EL (cell line): ENCODE measurements around the gene SBK1.
A peak's percentile ranks its signal among the peaks of the same experiment; 100 is the strongest.

Experiments used
- DNase-seq: peaks from one replicate; pipeline ENCODE4 v3.0.0-alpha.2; 2016

The SBK1 gene

GRCh38 chr16:28283173-28283572, 9.2 kb upstream of the SBK1 start:
- DNase-seq, result no peak

- DNase-seq, result no peak
Measured at GRCh38 chr16:28283798-28284577, 8.3 kb upstream of the SBK1 start.

GRCh38 chr16:28285649-28286048, 6.7 kb upstream of the SBK1 start:
- DNase-seq, result no peak

GRCh38 chr16:28288114-28288513, 4.2 kb upstream of the SBK1 start:
- no peak for DNase-seq

- no peak for DNase-seq
Measured at GRCh38 chr16:28289048-28289447, 3.3 kb upstream of the SBK1 start.

GRCh38 chr16:28289939-28290858, 2.1 kb upstream of the SBK1 start:
- DNase-seq, result no peak

GRCh38 chr16:28290859-28291254, 1.5 kb upstream of the SBK1 start:
- DNase-seq, result no peak

GRCh38 chr16:28292731-28293600, 641 bp downstream of the SBK1 start:
- no peak for DNase-seq

GRCh38 chr16:28293601-28293960, 1.3 kb downstream of the SBK1 start:
- DNase-seq, result no peak

- DNase-seq, result no peak
Measured at GRCh38 chr16:28294201-28294600, 1.9 kb downstream of the SBK1 start.

GRCh38 chr16:28295276-28295675, 3.0 kb downstream of the SBK1 start:
- DNase-seq, result no peak

- DNase-seq, result no peak
Measured at GRCh38 chr16:28297308-28297707, 5.0 kb downstream of the SBK1 start.

- no peak for DNase-seq
Measured at GRCh38 chr16:28297784-28298510, 5.6 kb downstream of the SBK1 start.

- DNase-seq, result no peak
Measured at GRCh38 chr16:28298511-28298878, 6.2 kb downstream of the SBK1 start.

- no peak for DNase-seq
Measured at GRCh38 chr16:28300327-28300726, 8.0 kb downstream of the SBK1 start.

GRCh38 chr16:28301154-28301553, 8.8 kb downstream of the SBK1 start:
- DNase-seq, result no peak

- no peak for DNase-seq
Measured at GRCh38 chr16:28301620-28302019, 9.3 kb downstream of the SBK1 start.

GRCh38 chr16:28303132-28303531, 10.8 kb downstream of the SBK1 start:
- DNase-seq, result no peak

- peak; percentile 17 for DNase-seq
Measured at GRCh38 chr16:28304214-28304613, 11.9 kb downstream of the SBK1 start.

- DNase-seq, result no peak
Measured at GRCh38 chr16:28307936-28308335, 15.6 kb downstream of the SBK1 start.

GRCh38 chr16:28308794-28309584, 16.7 kb downstream of the SBK1 start:
- DNase-seq, result no peak
